WTC11 (cell line): Measurements from ENCODE around the gene TEK. TPM values are rescaled to one million over a fixed set of nuclear protein-coding genes. Genes with fewer than 3 reads are reported as not detected.

Experiments used
- ATAC-seq: fragments of 200-7000 bp; cut with Tn5 transposase; 2 replicates; pipeline ENCODE4 v1.10.0; 2021; ENCODE audit warnings: mild to moderate bottlenecking, moderate library complexity
- CTCF ChIA-PET: fragments of 300-600 bp; sonication (Branson Sonifier 250); formaldehyde crosslinking; loops from one replicate; lab custom pipeline; 2021; ENCODE audit warnings: antibody characterized with exemption; lab: Charles Lee
- POLR2A ChIA-PET: fragments of 350-600 bp; sonication (Branson Sonifier 250); formaldehyde crosslinking; loops from one replicate; lab custom pipeline; 2021; ENCODE audit warnings: antibody characterized with exemption; lab: Charles Lee
- DNase-seq: peaks from one replicate; pipeline ENCODE4 v3.0.0; 2021; ENCODE audit warnings: low spot score
- H3K27ac Mint-ChIP-seq: 2 replicates; pipeline ENCODE4 v1.8.0; 2021; ENCODE audit warnings: mixed read lengths
- H3K27me3 Mint-ChIP-seq: 2 replicates; pipeline ENCODE4 v1.8.0; 2021; ENCODE audit warnings: low read depth, mild to moderate bottlenecking, moderate library complexity, mixed read lengths
- H3K36me3 Mint-ChIP-seq: 2 replicates; pipeline ENCODE4 v1.8.0; 2021; ENCODE audit warnings: mixed read lengths
- H3K4me1 Mint-ChIP-seq: 2 replicates; pipeline ENCODE4 v1.8.0; 2022; ENCODE audit warnings: mixed read lengths
- H3K4me3 Mint-ChIP-seq: 2 replicates; pipeline ENCODE4 v1.8.0; 2021; ENCODE audit warnings: mild to moderate bottlenecking, moderate library complexity, mixed read lengths
- H3K9me3 Mint-ChIP-seq: 2 replicates; pipeline ENCODE4 v1.8.0; 2021; ENCODE audit warnings: mixed read lengths
- ATF6 ChIP-seq: sonication (generic); formaldehyde crosslinking; IDR thresholded peaks from 2 replicates; pipeline ENCODE4 v1.8.1; 2023; ENCODE audit warnings: mild to moderate bottlenecking, missing genetic modification reagents
- EMX1 ChIP-seq: fragments of 250-450 bp; sonication (Bioruptor Pico); IDR thresholded peaks from 2 replicates; pipeline ENCODE4 v1.8.0; 2021; ENCODE audit warnings: mild to moderate bottlenecking
- FOXJ3 ChIP-seq: sonication (generic); formaldehyde crosslinking; IDR thresholded peaks from 2 replicates; pipeline ENCODE4 v1.9.0; 2021; ENCODE audit warnings: missing genetic modification reagents, mild to moderate bottlenecking, borderline replicate concordance
- FOXK1 ChIP-seq: sonication (generic); formaldehyde crosslinking; IDR thresholded peaks from 2 replicates; pipeline ENCODE4 v1.8.0; 2022; ENCODE audit warnings: mild to moderate bottlenecking, moderate library complexity, missing genetic modification reagents
- GRHL2 ChIP-seq: fragments of 250-450 bp; sonication (Bioruptor Pico); IDR thresholded peaks from 2 replicates; pipeline ENCODE4 v1.8.0; 2022; ENCODE audit warnings: mild to moderate bottlenecking, moderate library complexity; ENCODE audit not compliant: insufficient replicate concordance, severe bottlenecking
- HMGXB4 ChIP-seq: sonication (generic); formaldehyde crosslinking; IDR thresholded peaks from 2 replicates; pipeline ENCODE4 v1.8.1; 2023; ENCODE audit warnings: mild to moderate bottlenecking, moderate library complexity, missing genetic modification reagents
- NFATC4 ChIP-seq: fragments of 250-450 bp; sonication (Bioruptor Pico); IDR thresholded peaks from 2 replicates; pipeline ENCODE4 v1.9.0; 2021; ENCODE audit warnings: mild to moderate bottlenecking
- NFYB ChIP-seq: sonication (generic); formaldehyde crosslinking; conservative IDR thresholded peaks from 2 replicates; pipeline ENCODE4 v1.8.0; 2022; ENCODE audit warnings: low read depth, missing genetic modification reagents
- PRDM15 ChIP-seq: sonication (generic); formaldehyde crosslinking; IDR thresholded peaks from 2 replicates; pipeline ENCODE4 v1.8.0; 2022; ENCODE audit warnings: missing genetic modification reagents
- RORB ChIP-seq: fragments of 250-450 bp; sonication (Bioruptor Pico); IDR thresholded peaks from 2 replicates; pipeline ENCODE4 v1.9.0; 2021; ENCODE audit warnings: mild to moderate bottlenecking
- SMAD4 ChIP-seq: sonication (generic); formaldehyde crosslinking; IDR thresholded peaks from 2 replicates; pipeline ENCODE4 v1.8.0; 2022; ENCODE audit warnings: mild to moderate bottlenecking, missing genetic modification reagents
- TEAD4 ChIP-seq: sonication (generic); formaldehyde crosslinking; IDR thresholded peaks from 2 replicates; pipeline ENCODE4 v1.8.0; 2022; ENCODE audit warnings: mild to moderate bottlenecking, missing genetic modification reagents
- ZBTB43 ChIP-seq: sonication (generic); formaldehyde crosslinking; IDR thresholded peaks from 2 replicates; pipeline ENCODE4 v1.8.1; 2023; ENCODE audit warnings: mild to moderate bottlenecking, missing genetic modification reagents
- ZNF219 ChIP-seq: sonication (generic); formaldehyde crosslinking; IDR thresholded peaks from 2 replicates; pipeline ENCODE4 v1.8.0; 2023; ENCODE audit warnings: missing genetic modification reagents, mild to moderate bottlenecking, borderline replicate concordance
- ZNF423 ChIP-seq: fragments of 250-450 bp; sonication (Bioruptor Pico); IDR thresholded peaks from 2 replicates; pipeline ENCODE4 v2.1.2; 2022; ENCODE audit warnings: mild to moderate bottlenecking, moderate library complexity
- total RNA-seq: library from RNA; stranded (reverse); gene quantifications from 3 replicates; pipeline ENCODE4 v1.2.3, GENCODE V29; 2021
- TF ChIP-seq, protein P1 (sequence below): sonication (generic); formaldehyde crosslinking; IDR thresholded peaks from 2 replicates; pipeline ENCODE4 v1.8.0; 2022; ENCODE audit warnings: mild to moderate bottlenecking, missing genetic modification reagents
- TF ChIP-seq, protein P2 (sequence below): fragments of 250-450 bp; sonication (Bioruptor Pico); IDR thresholded peaks from 2 replicates; pipeline ENCODE4 v1.9.0; 2021; ENCODE audit warnings: moderate library complexity, mild to moderate bottlenecking, inconsistent platforms, borderline replicate concordance
- TF ChIP-seq, protein P3 (sequence below): fragments of 250-450 bp; sonication (Bioruptor Pico); IDR thresholded peaks from 2 replicates; pipeline ENCODE4 v1.9.0; 2021; ENCODE audit warnings: mild to moderate bottlenecking
- TF ChIP-seq, protein P4 (sequence below): sonication (generic); formaldehyde crosslinking; conservative IDR thresholded peaks from 2 replicates; pipeline ENCODE4 v1.8.1; 2023; ENCODE audit warnings: mild to moderate bottlenecking, low read depth, missing genetic modification reagents, moderate library complexity

The TEK gene
- total RNA-seq, 1 experiment from 2014 or later, result 3.1 TPM

DNA sequence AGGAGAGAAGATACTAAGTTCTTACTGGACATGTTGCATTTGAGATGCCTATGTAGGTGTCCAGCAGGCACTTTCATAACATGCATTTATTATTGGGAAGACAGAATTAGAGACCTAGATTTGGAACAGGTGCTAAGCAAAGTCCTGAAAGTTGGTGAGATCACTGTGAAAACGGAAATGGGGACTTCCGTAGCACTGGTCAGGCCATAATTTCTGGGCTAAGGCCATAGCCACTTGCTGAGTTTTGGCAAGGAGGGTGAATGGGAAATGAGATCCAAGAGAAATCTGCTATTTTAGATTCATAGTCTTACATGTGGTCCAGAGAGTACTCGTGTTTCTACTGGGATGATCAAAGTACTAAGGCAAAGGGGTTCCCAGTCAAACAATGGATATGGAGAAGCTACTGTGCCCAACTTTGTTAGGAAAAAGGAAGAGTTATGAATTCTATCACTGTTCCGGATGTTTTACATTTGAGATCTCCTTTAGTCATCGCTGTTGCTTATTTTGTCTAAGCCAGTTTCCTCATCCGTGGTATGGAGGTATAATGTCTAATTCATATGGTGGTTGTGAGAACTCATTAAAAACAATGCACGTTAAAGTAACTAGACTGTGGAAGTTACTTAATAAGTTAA lies 33.4 kb downstream of the TEK start:
- Mint-ChIP-seq H3K27ac (no peak overlapping the region), H3K4me1 (peaks cover 7% of the 10 kb centered on the region; the same call in 1 of the 2 replicates), H3K27me3 (no peaks in the 10 kb centered on the region; the same call in 1 of the 2 replicates), H3K36me3 (peaks cover 4% of the 10 kb centered on the region), H3K9me3 (peaks cover 13% of the 10 kb centered on the region), H3K4me3 (no peak overlapping the region)
- DNase-seq, result no peak
- ATAC-seq, result no peak
- POLR2A ChIA-PET, result no interaction called here
- CTCF ChIA-PET, result no interaction called here
- TF ChIP-seq NFYB (CRISPR knock-in tag) (no peak), ZNF219 (CRISPR knock-in tag) (no peak), TEAD4 (CRISPR knock-in tag) (no peak), FOXJ3 (CRISPR knock-in tag) (no peak), RORB (no peak), ATF6 (CRISPR knock-in tag) (no peak), GRHL2 (CRISPR knock-in tag) (no peak), NFATC4 (CRISPR knock-in tag) (no peak), EMX1 (CRISPR knock-in tag) (no peak), ZBTB43 (CRISPR knock-in tag) (no peak), SMAD4 (CRISPR knock-in tag) (no peak), PRDM15 (CRISPR knock-in tag) (no peak)
- TF ChIP-seq, protein P1, sequence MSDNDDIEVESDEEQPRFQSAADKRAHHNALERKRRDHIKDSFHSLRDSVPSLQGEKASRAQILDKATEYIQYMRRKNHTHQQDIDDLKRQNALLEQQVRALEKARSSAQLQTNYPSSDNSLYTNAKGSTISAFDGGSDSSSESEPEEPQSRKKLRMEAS, result no peak
- TF ChIP-seq, protein P2, sequence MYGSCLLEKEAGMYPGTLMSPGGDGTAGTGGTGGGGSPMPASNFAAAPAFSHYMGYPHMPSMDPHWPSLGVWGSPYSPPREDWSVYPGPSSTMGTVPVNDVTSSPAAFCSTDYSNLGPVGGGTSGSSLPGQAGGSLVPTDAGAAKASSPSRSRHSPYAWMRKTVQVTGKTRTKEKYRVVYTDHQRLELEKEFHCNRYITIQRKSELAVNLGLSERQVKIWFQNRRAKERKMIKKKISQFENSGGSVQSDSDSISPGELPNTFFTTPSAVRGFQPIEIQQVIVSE (CRISPR knock-in tag), result no peak
- TF ChIP-seq, protein P3, sequence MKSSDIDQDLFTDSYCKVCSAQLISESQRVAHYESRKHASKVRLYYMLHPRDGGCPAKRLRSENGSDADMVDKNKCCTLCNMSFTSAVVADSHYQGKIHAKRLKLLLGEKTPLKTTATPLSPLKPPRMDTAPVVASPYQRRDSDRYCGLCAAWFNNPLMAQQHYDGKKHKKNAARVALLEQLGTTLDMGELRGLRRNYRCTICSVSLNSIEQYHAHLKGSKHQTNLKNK (CRISPR knock-in tag), result no peak

- Mint-ChIP-seq H3K27me3 (no peaks in the 10 kb centered on the region; the same call in 1 of the 2 replicates), H3K27ac (no peak overlapping the region), H3K4me1 (peaks cover 7% of the 10 kb centered on the region), H3K36me3 (no peaks in the 10 kb centered on the region), H3K9me3 (no peaks in the 10 kb centered on the region), H3K4me3 (no peak overlapping the region)
- ChIA-PET CTCF (interaction anchor here (0.8 to 1.9 kb wide), 2 partner anchors 18 to 131 kb away, joined by 3 to 6 read pairs; no protein-coding TSS in a partner anchor), POLR2A (no interaction called here)
- ATAC-seq (no peak), DNase-seq (no peak)
- TF ChIP-seq ZNF219 (CRISPR knock-in tag), result no peak
- TF ChIP-seq FOXK1, result no peak
- no peak for TF ChIP-seq ZNF423 (CRISPR knock-in tag)
- TF ChIP-seq HMGXB4 (CRISPR knock-in tag), result no peak
- TF ChIP-seq, protein P4, sequence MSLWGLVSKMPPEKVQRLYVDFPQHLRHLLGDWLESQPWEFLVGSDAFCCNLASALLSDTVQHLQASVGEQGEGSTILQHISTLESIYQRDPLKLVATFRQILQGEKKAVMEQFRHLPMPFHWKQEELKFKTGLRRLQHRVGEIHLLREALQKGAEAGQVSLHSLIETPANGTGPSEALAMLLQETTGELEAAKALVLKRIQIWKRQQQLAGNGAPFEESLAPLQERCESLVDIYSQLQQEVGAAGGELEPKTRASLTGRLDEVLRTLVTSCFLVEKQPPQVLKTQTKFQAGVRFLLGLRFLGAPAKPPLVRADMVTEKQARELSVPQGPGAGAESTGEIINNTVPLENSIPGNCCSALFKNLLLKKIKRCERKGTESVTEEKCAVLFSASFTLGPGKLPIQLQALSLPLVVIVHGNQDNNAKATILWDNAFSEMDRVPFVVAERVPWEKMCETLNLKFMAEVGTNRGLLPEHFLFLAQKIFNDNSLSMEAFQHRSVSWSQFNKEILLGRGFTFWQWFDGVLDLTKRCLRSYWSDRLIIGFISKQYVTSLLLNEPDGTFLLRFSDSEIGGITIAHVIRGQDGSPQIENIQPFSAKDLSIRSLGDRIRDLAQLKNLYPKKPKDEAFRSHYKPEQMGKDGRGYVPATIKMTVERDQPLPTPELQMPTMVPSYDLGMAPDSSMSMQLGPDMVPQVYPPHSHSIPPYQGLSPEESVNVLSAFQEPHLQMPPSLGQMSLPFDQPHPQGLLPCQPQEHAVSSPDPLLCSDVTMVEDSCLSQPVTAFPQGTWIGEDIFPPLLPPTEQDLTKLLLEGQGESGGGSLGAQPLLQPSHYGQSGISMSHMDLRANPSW (CRISPR knock-in tag), result no peak
These were observed 36.1 kb downstream of the TEK start for GRCh38 chr9:27145143-27145542.
